GM12878 (cell line): ENCODE data around the gene KRTAP10-1.

Experiments used
- DPF2 ChIP-seq: fragments of 450-650 bp; IDR thresholded peaks from 2 replicates; pipeline ENCODE4 v1.6.1; 2017; ENCODE audit warnings: mild to moderate bottlenecking
- POLR2A ChIP-seq: IDR thresholded peaks from 2 replicates; pipeline ENCODE4 v1.6.1; 2011; ENCODE audit warnings: low read depth, mild to moderate bottlenecking, low read length
- RAD21 ChIP-seq: IDR thresholded peaks from 2 replicates; pipeline ENCODE4 v1.6.1; 2011; ENCODE audit warnings: mild to moderate bottlenecking, low read depth, low read length, moderate library complexity; ENCODE audit not compliant: insufficient read depth
- SMC3 ChIP-seq: IDR thresholded peaks from 2 replicates; pipeline ENCODE4 v1.6.1; 2011; ENCODE audit warnings: low read length, improper control_type of control experiment, borderline replicate concordance
- TF ChIP-seq, protein P1 (sequence below), 3 experiments: IDR thresholded peaks in 2 of 3; conservative IDR thresholded peaks in 1 of 3; 2 replicates each; pipeline ENCODE4 v1.5.1; 2011; ENCODE audit warnings: low read depth in 3 of 3, low read length in 3 of 3, mild to moderate bottlenecking in 3 of 3, control low read depth in 2 of 3, moderate library complexity in 2 of 3, inconsistent platforms in 1 of 3, mixed read lengths in 1 of 3; ENCODE audit not compliant: control insufficient read depth in 2 of 3, insufficient read depth in 1 of 3; ENCODE audit errors: extremely low read depth in 1 of 3

DNA sequence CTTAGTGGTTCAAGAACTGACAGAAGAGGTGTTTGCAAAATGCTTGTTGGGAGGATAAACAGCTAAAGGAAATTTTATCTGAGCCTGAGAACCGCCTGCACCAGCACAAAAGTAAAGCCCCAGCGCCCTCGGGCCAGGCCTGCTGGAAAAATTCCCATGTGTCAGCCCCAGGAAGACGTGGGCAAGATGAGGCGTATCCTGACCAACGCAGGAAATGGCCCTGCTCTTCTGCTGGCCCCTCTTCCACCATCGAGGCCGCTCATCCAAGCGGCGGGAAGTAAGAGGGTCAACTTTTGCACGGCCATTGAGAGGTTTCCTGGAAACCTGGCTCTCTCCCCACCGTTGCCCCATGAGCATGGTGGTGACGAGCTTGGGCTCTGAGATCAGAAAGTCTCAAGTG is 45.0 kb downstream of the KRTAP10-1 start:
- TF ChIP-seq DPF2 (no peak), POLR2A (no peak), RAD21 (no peak), SMC3 (no peak)
- TF ChIP-seq, protein P1, sequence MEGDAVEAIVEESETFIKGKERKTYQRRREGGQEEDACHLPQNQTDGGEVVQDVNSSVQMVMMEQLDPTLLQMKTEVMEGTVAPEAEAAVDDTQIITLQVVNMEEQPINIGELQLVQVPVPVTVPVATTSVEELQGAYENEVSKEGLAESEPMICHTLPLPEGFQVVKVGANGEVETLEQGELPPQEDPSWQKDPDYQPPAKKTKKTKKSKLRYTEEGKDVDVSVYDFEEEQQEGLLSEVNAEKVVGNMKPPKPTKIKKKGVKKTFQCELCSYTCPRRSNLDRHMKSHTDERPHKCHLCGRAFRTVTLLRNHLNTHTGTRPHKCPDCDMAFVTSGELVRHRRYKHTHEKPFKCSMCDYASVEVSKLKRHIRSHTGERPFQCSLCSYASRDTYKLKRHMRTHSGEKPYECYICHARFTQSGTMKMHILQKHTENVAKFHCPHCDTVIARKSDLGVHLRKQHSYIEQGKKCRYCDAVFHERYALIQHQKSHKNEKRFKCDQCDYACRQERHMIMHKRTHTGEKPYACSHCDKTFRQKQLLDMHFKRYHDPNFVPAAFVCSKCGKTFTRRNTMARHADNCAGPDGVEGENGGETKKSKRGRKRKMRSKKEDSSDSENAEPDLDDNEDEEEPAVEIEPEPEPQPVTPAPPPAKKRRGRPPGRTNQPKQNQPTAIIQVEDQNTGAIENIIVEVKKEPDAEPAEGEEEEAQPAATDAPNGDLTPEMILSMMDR (IDR thresholded peaks at IDR 0.05 in 2 of 3, conservative IDR thresholded peaks at IDR 0.05 in 1 of 3; ENCODE audit: control insufficient read depth in 2 of 3, extremely low read depth in 1 of 3, insufficient read depth in 1 of 3, low read depth in 3 of 3, low read length in 3 of 3) = no peak
